ENCODE measurements around the gene GLIS2.

DNA sequence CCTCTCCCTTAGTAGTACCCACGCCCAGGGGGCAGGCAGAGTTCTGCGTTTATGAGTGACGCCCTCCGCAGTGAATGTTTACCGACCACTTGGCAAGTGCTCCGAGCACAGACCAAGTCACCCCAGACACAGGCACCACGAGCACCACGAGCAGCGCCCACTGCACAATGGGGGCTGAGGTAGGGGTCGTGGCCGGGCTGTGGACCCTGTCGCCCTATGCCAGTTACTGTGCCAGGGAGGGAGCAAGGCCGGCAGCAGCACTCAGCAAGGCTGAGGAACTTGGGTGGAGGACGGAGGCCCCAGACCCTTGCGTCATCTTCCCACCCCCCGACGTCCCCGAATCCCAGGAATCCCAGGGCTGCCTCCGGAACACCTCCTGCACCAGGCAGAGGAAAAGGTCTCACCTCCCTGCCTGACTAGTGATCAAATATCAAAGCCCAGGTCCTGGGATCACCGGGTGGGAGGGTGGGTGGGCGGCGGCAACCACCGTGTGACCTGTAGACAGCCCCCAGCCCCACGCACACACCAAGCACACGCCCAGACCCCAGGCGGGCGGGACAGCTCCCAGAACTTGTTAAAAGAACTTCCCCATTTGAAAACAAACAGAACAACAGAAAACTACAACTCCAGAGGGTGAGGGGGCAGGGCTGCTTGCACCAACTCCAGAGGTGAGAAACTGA lies 61.2 kb downstream of the GLIS2 start:
- TF ChIP-seq, protein P1, sequence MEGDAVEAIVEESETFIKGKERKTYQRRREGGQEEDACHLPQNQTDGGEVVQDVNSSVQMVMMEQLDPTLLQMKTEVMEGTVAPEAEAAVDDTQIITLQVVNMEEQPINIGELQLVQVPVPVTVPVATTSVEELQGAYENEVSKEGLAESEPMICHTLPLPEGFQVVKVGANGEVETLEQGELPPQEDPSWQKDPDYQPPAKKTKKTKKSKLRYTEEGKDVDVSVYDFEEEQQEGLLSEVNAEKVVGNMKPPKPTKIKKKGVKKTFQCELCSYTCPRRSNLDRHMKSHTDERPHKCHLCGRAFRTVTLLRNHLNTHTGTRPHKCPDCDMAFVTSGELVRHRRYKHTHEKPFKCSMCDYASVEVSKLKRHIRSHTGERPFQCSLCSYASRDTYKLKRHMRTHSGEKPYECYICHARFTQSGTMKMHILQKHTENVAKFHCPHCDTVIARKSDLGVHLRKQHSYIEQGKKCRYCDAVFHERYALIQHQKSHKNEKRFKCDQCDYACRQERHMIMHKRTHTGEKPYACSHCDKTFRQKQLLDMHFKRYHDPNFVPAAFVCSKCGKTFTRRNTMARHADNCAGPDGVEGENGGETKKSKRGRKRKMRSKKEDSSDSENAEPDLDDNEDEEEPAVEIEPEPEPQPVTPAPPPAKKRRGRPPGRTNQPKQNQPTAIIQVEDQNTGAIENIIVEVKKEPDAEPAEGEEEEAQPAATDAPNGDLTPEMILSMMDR (IDR thresholded peaks at IDR 0.05; ENCODE audit: low read length), result no peak
- TF ChIP-seq EZH2 (IDR thresholded peaks at IDR 0.05; ENCODE audit: borderline replicate concordance, low read length), result no peak

Data from OCI-LY1 (cell line).